Smooth muscle cell (in vitro differentiated cells): ENCODE results near the gene TNNT2. TPM values are rescaled to one million over a fixed set of nuclear protein-coding genes. Genes with fewer than 3 reads are reported as not detected.

Source experiments
- DNase-seq: peaks from one replicate; lab custom pipeline; 2025; ENCODE audit not compliant: unreplicated experiment; lab: John Stamatoyannopoulos, UW
- H2AFZ ChIP-seq: fragments of 200-600 bp; sonication (generic); 2 replicates; pipeline ENCODE4 v1.6.0; 2016; ENCODE audit warnings: antibody characterized with exemption, low read depth, mild to moderate bottlenecking
- H3F3A ChIP-seq: fragments of 200-600 bp; sonication (generic); 2 replicates; pipeline ENCODE4 v1.6.0; 2017; ENCODE audit warnings: antibody characterized with exemption, low read depth
- H3K27ac ChIP-seq: fragments of 200-600 bp; sonication (generic); 2 replicates; pipeline ENCODE4 v1.5.1; 2016; ENCODE audit warnings: low read depth, mild to moderate bottlenecking
- H3K27me3 ChIP-seq: fragments of 200-600 bp; sonication (generic); 2 replicates; pipeline ENCODE4 v1.6.1; 2016; ENCODE audit warnings: low read depth, mild to moderate bottlenecking
- H3K36me3 ChIP-seq: fragments of 200-600 bp; sonication (generic); 2 replicates; pipeline ENCODE4 v1.5.1; 2016; ENCODE audit warnings: low read depth
- H3K4me1 ChIP-seq: fragments of 200-600 bp; sonication (generic); 2 replicates; pipeline ENCODE4 v1.5.1; 2016; ENCODE audit warnings: low read depth
- H3K4me2 ChIP-seq: fragments of 200-600 bp; sonication (generic); 2 replicates; pipeline ENCODE4 v1.6.0; 2016; ENCODE audit warnings: mild to moderate bottlenecking
- H3K4me3 ChIP-seq: fragments of 200-600 bp; sonication (generic); 2 replicates; pipeline ENCODE4 v1.5.1; 2016; ENCODE audit warnings: mild to moderate bottlenecking
- H3K79me2 ChIP-seq: fragments of 200-600 bp; sonication (generic); 2 replicates; pipeline ENCODE4 v1.6.0; 2016; ENCODE audit warnings: low read depth, mild to moderate bottlenecking
- H3K9ac ChIP-seq: fragments of 200-600 bp; sonication (generic); 2 replicates; pipeline ENCODE4 v1.6.0; 2016; ENCODE audit warnings: low read depth
- H3K9me3 ChIP-seq: fragments of 200-600 bp; sonication (generic); replicated peaks from 2 replicates; pipeline ENCODE4 v1.5.1; 2016; ENCODE audit warnings: low read depth
- H4K20me1 ChIP-seq: fragments of 200-600 bp; sonication (generic); 2 replicates; pipeline ENCODE4 v1.6.0; 2016; ENCODE audit warnings: low read depth
- WGBS: methylation state at CpG from one replicate; pipeline ENCODE4 v1.1.7; 2016; ENCODE audit warnings: low lambda C conversion rate; 5-methylcytosine and 5-hydroxymethylcytosine counted together
- polyA plus RNA-seq: library from polyadenylated mRNA; unstranded; fragments of >200 nt; fragmentation: Nextera tagmentation; extraction: Ambion mirVana; gene quantifications from 2 replicates; pipeline ENCODE4 v1.2.1, GENCODE V29; 2016
- total RNA-seq: library from RNA; depleted of rRNA; stranded (reverse); fragments of >200 nt; gene quantifications from 2 replicates; pipeline ENCODE4 v1.2.3, GENCODE V29; 2014
- TF ChIP-seq, protein P1 (sequence below): fragments of 200-600 bp; sonication (generic); IDR thresholded peaks from 2 replicates; pipeline ENCODE4 v1.5.1; 2017; ENCODE audit warnings: borderline replicate concordance, mild to moderate bottlenecking, antibody characterized with exemption; ENCODE audit not compliant: insufficient read depth, poor library complexity, severe bottlenecking

The TNNT2 gene
- total and polyA plus RNA-seq, 2 experiments from 2014 or later = 4.4 to 6.5 TPM

DNA sequence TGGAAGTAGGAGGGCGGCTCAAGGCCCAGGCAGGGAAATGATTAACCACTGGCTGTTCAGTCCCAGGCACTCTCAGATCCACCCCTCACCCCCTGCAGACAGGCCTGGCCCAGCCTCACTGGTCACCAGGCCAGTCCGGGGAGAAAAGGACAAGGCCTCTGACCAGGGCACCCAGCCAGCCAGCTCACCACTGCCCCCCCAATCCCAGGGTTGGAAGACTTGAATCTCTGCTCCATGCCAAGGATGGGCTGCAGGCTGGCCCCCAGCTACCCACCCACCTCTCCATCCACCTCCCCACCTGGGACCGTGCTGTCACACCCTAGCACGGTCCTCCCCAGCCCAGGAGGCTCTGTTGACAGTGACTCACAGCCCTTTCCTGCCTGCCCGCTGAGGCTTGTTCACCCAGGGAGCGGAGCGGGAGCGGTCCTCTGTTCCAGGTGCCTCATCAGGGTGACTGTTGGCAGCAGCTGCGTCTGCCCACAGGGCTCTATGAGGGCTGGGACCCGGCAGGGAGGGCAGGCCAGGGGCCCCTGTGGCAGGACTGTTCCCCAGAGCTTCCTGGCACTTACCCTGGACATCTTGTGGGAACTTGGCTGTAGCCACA is 19.5 kb upstream of the TNNT2 start:
- no peaks in the 10 kb centered on the region for H3K79me2 ChIP-seq
- H3K4me2 ChIP-seq = peak overlapping the region; percentile 61
- H3K36me3 ChIP-seq = no peaks in the 10 kb centered on the region
- peaks cover 8% of the 10 kb centered on the region for H3K4me1 ChIP-seq
- no peaks in the 10 kb centered on the region for H4K20me1 ChIP-seq
- peaks cover 21% of the 10 kb centered on the region for H3K27me3 ChIP-seq
- H3K27ac ChIP-seq = peak overlapping the region; percentile 62
- TF ChIP-seq, protein P1, sequence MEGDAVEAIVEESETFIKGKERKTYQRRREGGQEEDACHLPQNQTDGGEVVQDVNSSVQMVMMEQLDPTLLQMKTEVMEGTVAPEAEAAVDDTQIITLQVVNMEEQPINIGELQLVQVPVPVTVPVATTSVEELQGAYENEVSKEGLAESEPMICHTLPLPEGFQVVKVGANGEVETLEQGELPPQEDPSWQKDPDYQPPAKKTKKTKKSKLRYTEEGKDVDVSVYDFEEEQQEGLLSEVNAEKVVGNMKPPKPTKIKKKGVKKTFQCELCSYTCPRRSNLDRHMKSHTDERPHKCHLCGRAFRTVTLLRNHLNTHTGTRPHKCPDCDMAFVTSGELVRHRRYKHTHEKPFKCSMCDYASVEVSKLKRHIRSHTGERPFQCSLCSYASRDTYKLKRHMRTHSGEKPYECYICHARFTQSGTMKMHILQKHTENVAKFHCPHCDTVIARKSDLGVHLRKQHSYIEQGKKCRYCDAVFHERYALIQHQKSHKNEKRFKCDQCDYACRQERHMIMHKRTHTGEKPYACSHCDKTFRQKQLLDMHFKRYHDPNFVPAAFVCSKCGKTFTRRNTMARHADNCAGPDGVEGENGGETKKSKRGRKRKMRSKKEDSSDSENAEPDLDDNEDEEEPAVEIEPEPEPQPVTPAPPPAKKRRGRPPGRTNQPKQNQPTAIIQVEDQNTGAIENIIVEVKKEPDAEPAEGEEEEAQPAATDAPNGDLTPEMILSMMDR = no peak
- H3K4me3 ChIP-seq = peak overlapping the region; percentile 48
- H2AFZ ChIP-seq = no peak overlapping the region
- no peak overlapping the region for H3K9ac ChIP-seq
- peaks cover 24% of the 10 kb centered on the region for H3F3A ChIP-seq
- WGBS = 66% methylated on average over 10 of the region's 10 CpGs
- no peak for DNase-seq
- H3K9me3 ChIP-seq = no peaks in the 10 kb centered on the region

DNA sequence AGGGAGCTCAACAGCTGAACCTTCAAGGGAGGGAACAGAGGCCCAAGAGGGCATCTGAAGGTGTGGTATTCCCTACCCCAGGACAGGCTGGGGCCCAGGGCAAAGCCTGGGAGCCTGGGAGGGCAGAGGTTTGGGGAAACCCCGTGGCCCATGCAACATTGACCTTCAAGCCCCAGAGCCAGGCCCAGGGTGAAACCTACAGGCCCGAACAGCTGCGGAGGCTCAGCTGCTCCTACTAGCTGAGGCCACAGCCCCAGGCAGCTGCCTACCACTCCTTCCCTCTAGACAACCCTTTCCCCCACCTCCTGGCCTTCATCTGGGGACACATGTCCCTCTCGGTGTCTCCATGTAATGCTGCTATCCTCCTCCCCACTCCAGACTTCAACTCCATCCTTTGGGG is 18.5 kb upstream of the TNNT2 start:
- Histone ChIP-seq H3K9me3 (no peaks in the 10 kb centered on the region), H2AFZ (no peak overlapping the region), H3K27ac (no peak overlapping the region), H3K4me1 (peaks cover 8% of the 10 kb centered on the region), H3K4me3 (no peak overlapping the region), H3F3A (peaks cover 24% of the 10 kb centered on the region), H4K20me1 (no peaks in the 10 kb centered on the region), H3K36me3 (no peaks in the 10 kb centered on the region), H3K4me2 (no peak overlapping the region), H3K9ac (no peak overlapping the region), H3K79me2 (no peaks in the 10 kb centered on the region), H3K27me3 (peaks cover 21% of the 10 kb centered on the region)
- TF ChIP-seq, protein P1 = no peak
- WGBS = 90% methylated on average over 4 of the region's 4 CpGs
- no peak for DNase-seq

DNA sequence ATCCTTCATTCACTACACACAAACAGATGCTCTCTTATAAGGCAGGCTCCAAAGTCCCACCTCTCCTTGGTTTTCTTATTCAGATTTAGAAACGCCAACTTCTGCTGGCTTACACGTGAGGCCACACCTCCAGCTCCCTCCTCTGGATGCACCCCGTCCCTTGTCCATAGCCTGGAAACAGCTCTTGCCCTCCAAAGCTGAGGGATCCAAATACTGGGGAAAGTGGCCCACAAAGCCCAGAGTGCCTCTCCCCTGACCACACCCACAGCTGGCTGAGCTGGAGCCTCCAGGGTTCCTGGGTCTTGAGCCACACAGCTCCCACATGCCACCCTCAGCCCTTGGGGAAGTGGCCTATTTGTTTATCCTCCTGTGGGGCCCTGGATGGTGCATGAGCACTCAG is 17.1 kb upstream of the TNNT2 start:
- WGBS = 85% methylated on average over 3 of the region's 3 CpGs
- no peak overlapping the region for H3K4me2 ChIP-seq
- no peaks in the 10 kb centered on the region for H3K36me3 ChIP-seq
- TF ChIP-seq, protein P1 = no peak
- H3K9me3 ChIP-seq = no peaks in the 10 kb centered on the region
- DNase-seq = no peak
- peaks cover 16% of the 10 kb centered on the region for H3F3A ChIP-seq
- H3K27ac ChIP-seq = no peak overlapping the region
- no peaks in the 10 kb centered on the region for H4K20me1 ChIP-seq
- peaks cover 7% of the 10 kb centered on the region for H3K4me1 ChIP-seq
- H3K79me2 ChIP-seq = no peaks in the 10 kb centered on the region
- peaks cover 9% of the 10 kb centered on the region for H3K27me3 ChIP-seq
- no peak overlapping the region for H3K4me3 ChIP-seq
- no peak overlapping the region for H2AFZ ChIP-seq
- no peak overlapping the region for H3K9ac ChIP-seq

DNA sequence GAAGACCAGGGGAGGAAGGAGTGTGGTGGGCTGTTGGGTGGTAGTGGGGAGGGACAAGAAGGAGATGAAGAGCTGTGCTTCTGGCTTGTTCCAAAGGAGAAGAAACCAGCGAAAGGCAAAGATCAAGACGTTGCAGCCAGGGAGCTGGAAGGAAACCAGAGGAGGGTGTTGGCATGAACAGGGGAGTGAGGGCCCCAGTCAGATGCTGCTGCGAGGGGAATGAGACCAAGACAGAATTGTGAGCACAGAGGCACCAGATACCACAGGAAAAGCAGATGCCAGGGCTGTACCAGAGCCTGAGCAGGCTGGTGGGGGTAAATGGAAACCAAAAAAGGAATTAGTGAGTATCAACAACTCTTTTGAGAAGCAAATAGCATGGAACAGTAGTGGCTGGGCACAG is 15.6 kb upstream of the TNNT2 start:
- no peaks in the 10 kb centered on the region for H3K36me3 ChIP-seq
- no peak overlapping the region for H3K9ac ChIP-seq
- no peaks in the 10 kb centered on the region for H3K9me3 ChIP-seq
- H3K27me3 ChIP-seq = no peaks in the 10 kb centered on the region
- WGBS = 74% methylated on average over 3 of the region's 3 CpGs
- H3K79me2 ChIP-seq = no peaks in the 10 kb centered on the region
- peaks cover 8% of the 10 kb centered on the region for H3F3A ChIP-seq
- H2AFZ ChIP-seq = no peak overlapping the region
- H3K4me3 ChIP-seq = no peak overlapping the region
- no peaks in the 10 kb centered on the region for H4K20me1 ChIP-seq
- TF ChIP-seq, protein P1 = no peak
- no peak for DNase-seq
- no peaks in the 10 kb centered on the region for H3K4me1 ChIP-seq
- no peak overlapping the region for H3K4me2 ChIP-seq
- H3K27ac ChIP-seq = no peak overlapping the region
